Esophagus squamous epithelium (tissue), 4 donors: Measurements from ENCODE around the gene DLG2.

Experiments
- POLR2A ChIP-seq, 4 donors: fragments of 450-650 bp; IDR thresholded peaks; one replicate each; pipeline ENCODE4 v1.6.1; 2017; ENCODE audit warnings: antibody characterized with exemption in 4 of 4, mild to moderate bottlenecking in 4 of 4, moderate library complexity in 3 of 4
- TF ChIP-seq, protein P1 (sequence below), 6 experiments: fragments of 450-650 bp in 4 of 6; fragments of 200-600 bp in 2 of 6; sonication (generic) in 2 of 6; IDR thresholded peaks; one replicate each; pipeline ENCODE4 v1.5.1; 2016 to 2019; ENCODE audit warnings: antibody characterized with exemption in 6 of 6, mild to moderate bottlenecking in 4 of 6, moderate library complexity in 4 of 6

DNA sequence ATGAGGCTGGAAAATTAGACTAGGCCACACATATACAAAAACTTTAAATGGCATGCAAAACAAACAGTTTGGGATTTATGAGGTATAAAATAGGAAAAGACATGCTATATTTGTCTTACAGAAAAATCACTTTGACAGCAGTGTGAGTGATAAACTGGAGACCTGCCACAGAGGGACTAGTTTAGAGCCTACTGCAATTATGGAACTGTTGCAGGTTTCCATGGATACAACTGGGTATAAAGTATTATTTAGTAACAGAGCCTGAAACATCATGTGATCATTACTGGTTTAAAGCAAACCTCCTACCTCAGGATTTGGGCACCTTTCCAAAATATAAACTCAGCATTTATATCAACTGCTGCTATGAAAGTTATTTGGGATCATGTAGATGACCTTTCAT, 1032.5 kb downstream of the DLG2 start:
- TF ChIP-seq, protein P1, sequence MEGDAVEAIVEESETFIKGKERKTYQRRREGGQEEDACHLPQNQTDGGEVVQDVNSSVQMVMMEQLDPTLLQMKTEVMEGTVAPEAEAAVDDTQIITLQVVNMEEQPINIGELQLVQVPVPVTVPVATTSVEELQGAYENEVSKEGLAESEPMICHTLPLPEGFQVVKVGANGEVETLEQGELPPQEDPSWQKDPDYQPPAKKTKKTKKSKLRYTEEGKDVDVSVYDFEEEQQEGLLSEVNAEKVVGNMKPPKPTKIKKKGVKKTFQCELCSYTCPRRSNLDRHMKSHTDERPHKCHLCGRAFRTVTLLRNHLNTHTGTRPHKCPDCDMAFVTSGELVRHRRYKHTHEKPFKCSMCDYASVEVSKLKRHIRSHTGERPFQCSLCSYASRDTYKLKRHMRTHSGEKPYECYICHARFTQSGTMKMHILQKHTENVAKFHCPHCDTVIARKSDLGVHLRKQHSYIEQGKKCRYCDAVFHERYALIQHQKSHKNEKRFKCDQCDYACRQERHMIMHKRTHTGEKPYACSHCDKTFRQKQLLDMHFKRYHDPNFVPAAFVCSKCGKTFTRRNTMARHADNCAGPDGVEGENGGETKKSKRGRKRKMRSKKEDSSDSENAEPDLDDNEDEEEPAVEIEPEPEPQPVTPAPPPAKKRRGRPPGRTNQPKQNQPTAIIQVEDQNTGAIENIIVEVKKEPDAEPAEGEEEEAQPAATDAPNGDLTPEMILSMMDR (IDR thresholded peaks at IDR 0.05), result no peak
- no peak for TF ChIP-seq POLR2A (IDR thresholded peaks at IDR 0.05)
